ENCODE results near the gene FUNDC2. TPM values are rescaled to one million over a fixed set of nuclear protein-coding genes. Genes with fewer than 3 reads are reported as not detected.

The FUNDC2 gene
- total and polyA plus RNA-seq, 2 donors (not counting 3 experiments of a cell fraction or from before 2014, with no cell fraction given) = 53.3 to 65.6 TPM

GRCh38 chrX:155035688-155036087, 9.0 kb downstream of the FUNDC2 start:
- Histone ChIP-seq H2AFZ (ENCODE audit: low read depth, low read length) (no peak overlapping the region), H3K4me3 (replicated peaks in 1 of 3; ENCODE audit: insufficient read depth in 1 of 3, low read depth in 1 of 3, low read length in 3 of 3) (no peak overlapping the region), H3K4me2 (ENCODE audit: insufficient read depth, low read length) (no peak overlapping the region), H3K27ac (ENCODE audit: insufficient read depth, low read depth, low read length) (no peak overlapping the region), H3K9me1 (replicated peaks; ENCODE audit: control insufficient read depth, extremely low read depth, insufficient read depth, low read length) (no peaks in the 10 kb centered on the region), H3K9me3 (replicated peaks; ENCODE audit: control insufficient read depth, insufficient read depth, low read length) (no peaks in the 10 kb centered on the region), H3K27me3 (ENCODE audit: control insufficient read depth in 2 of 2, insufficient read depth in 2 of 2, low read length in 2 of 2) (no peaks in the 10 kb centered on the region), H3K36me3 (ENCODE audit: control insufficient read depth in 2 of 2, extremely low read depth in 1 of 2, insufficient read depth in 2 of 2, low read length in 2 of 2) (no peaks in the 10 kb centered on the region), H4K20me1 (replicated peaks; ENCODE audit: control insufficient read depth, extremely low read depth, insufficient read depth, low read length) (no peaks in the 10 kb centered on the region), H3K4me1 (ENCODE audit: control insufficient read depth, extremely low read depth, insufficient read depth, low read length) (no peaks in the 10 kb centered on the region), H3K79me2 (ENCODE audit: control insufficient read depth, insufficient read depth, low read length) (peaks cover 8% of the 10 kb centered on the region), H3K9ac (replicated peaks; ENCODE audit: extremely low read depth, insufficient read depth, low read length) (no peak overlapping the region)
- intact Hi-C loops (cut with micrococcal nuclease) (no loop called here), dilution Hi-C loops (cut with MboI; ENCODE audit: extremely low pct_ligation_motif_present, low sequenced_read_pairs) (no loop called here)
- no peak for FAIRE-seq
- DNase-seq (ENCODE audit: low read depth, low spot score) = no peak
- ChIA-PET POLR2A (no interaction called here), CTCF (no interaction called here)
- TF ChIP-seq MAX (IDR thresholded peaks at IDR 0.05; ENCODE audit: insufficient read depth, insufficient read length) (no peak), FOS (IDR thresholded peaks at IDR 0.05; ENCODE audit: borderline replicate concordance, insufficient read depth, low read length) (no peak), MYC (IDR thresholded peaks at IDR 0.05; ENCODE audit: low read depth, low read length) (no peak), JUN (IDR thresholded peaks at IDR 0.05; ENCODE audit: borderline replicate concordance, insufficient read depth, insufficient read length, low read depth) (no peak), GATA2 (IDR thresholded peaks at IDR 0.05; ENCODE audit: insufficient read depth, insufficient read length, low read depth, low read length) (no peak), CTCF (IDR thresholded peaks at IDR 0.05; ENCODE audit: extremely low read depth in 1 of 2, insufficient read depth in 1 of 2, low read depth in 1 of 2, low read length in 2 of 2) (no peak), POLR2AphosphoS5 (IDR thresholded peaks at IDR 0.05; ENCODE audit: insufficient read depth, low read depth, low read length) (no peak), EZH2 (IDR thresholded peaks at IDR 0.05; ENCODE audit: borderline replicate concordance, low read depth, low read length, severe bottlenecking) (no peak), POLR2A (IDR thresholded peaks at IDR 0.05; ENCODE audit: low read depth, low read length) (no peak)
- no TSS peak for BruUV-seq (replicated peaks)

Measured in endothelial cell of umbilical vein (primary cell).